Esophagus squamous epithelium (tissue), 5 donors: ENCODE results near the gene ACTL9. TPM values are rescaled to one million over a fixed set of nuclear protein-coding genes. Genes with fewer than 3 reads are reported as not detected.
"Not testable (repeated sequence)": the region's sequence is repeated elsewhere in the genome, so short reads cannot be mapped to it uniquely, and the experiment has no call there.

ENCODE experiments used
- DNase-seq: peaks from one replicate; lab custom pipeline; 2025; lab: John Stamatoyannopoulos, UW
- H3K27ac ChIP-seq, 4 donors: fragments of 200-600 bp; sonication (generic); one replicate each; pipeline ENCODE4 v1.5.1; 2016 to 2019; ENCODE audit warnings: mild to moderate bottlenecking in 1 of 4
- H3K27me3 ChIP-seq, 4 donors: fragments of 200-600 bp; sonication (generic); 1 replicate in 3 of 4; 2 replicates in 1 of 4; pipeline versions ENCODE4 v1.5.1 to v1.6.0; 2017 to 2021; ENCODE audit warnings: antibody characterized with exemption in 1 of 4
- H3K36me3 ChIP-seq, 3 donors: fragments of 200-600 bp; sonication (generic); one replicate each; pipeline ENCODE4 v1.5.1; 2016 to 2019
- H3K4me1 ChIP-seq, 3 donors: fragments of 200-600 bp; sonication (generic); one replicate each; pipeline ENCODE4 v1.5.1; 2017 to 2019
- H3K4me3 ChIP-seq, 4 donors: fragments of 200-600 bp; sonication (generic); 1 replicate in 3 of 4; 2 replicates in 1 of 4; pipeline ENCODE4 v1.5.1; 2016 to 2019; ENCODE audit warnings: mild to moderate bottlenecking in 2 of 4, moderate library complexity in 1 of 4
- H3K9me3 ChIP-seq, 3 donors: fragments of 200-600 bp; sonication (generic); one replicate each; pipeline ENCODE4 v1.5.1; 2016 to 2019
- CTCF ChIP-seq, 6 experiments: fragments of 450-650 bp in 4 of 6; fragments of 200-600 bp in 2 of 6; sonication (generic) in 2 of 6; IDR thresholded peaks; one replicate each; pipeline ENCODE4 v1.5.1; 2016 to 2019; ENCODE audit warnings: antibody characterized with exemption in 6 of 6, mild to moderate bottlenecking in 4 of 6, moderate library complexity in 4 of 6
- POLR2A ChIP-seq, 4 donors: fragments of 450-650 bp; IDR thresholded peaks; one replicate each; pipeline ENCODE4 v1.6.1; 2017; ENCODE audit warnings: antibody characterized with exemption in 4 of 4, mild to moderate bottlenecking in 4 of 4, moderate library complexity in 3 of 4
- WGBS, 2 donors: methylation state at CpG; one replicate each; pipeline ENCODE4 v1.1.5; 2018; 5-methylcytosine and 5-hydroxymethylcytosine counted together
- intact Hi-C: fragments of 100-400 bp; cut with DNase I; formaldehyde crosslinking; loops from one replicate; pipeline ENCODE4 v1.15.0; 2022
- total RNA-seq, 4 donors: library from RNA; depleted of rRNA; stranded (reverse); fragments of >200 nt; gene quantifications; one replicate each; pipeline ENCODE4 v1.1.0, GENCODE V29; 2016
- donor health status: DM: yes; HTN: yes; CAD: no.

Gene ACTL9
- total RNA-seq, 4 donors from 2014 or later: not detected

- H3K4me1 ChIP-seq: no peaks in the 10 kb centered on the region
- no peak for DNase-seq
- H3K27me3 ChIP-seq: peaks cover 0 to 21% (median 0%) of the 10 kb centered on the region in 4 donors
- no peak overlapping the region for H3K4me3 ChIP-seq
- TF ChIP-seq CTCF (IDR thresholded peaks at IDR 0.05) (no peak), POLR2A (IDR thresholded peaks at IDR 0.05) (no peak)
- no peaks in the 10 kb centered on the region for H3K36me3 ChIP-seq
- H3K27ac ChIP-seq: no peak overlapping the region
- intact Hi-C loops: no loop called here
- 39 to 57% methylated on average over 2 of the region's 2 CpGs for WGBS, 2 donors
- peaks cover 0 to 9% (median 0%) of the 10 kb centered on the region in 3 donors for H3K9me3 ChIP-seq
These were observed 23.4 kb upstream of the ACTL9 start for GRCh38 chr19:8722032-8722431.

DNA sequence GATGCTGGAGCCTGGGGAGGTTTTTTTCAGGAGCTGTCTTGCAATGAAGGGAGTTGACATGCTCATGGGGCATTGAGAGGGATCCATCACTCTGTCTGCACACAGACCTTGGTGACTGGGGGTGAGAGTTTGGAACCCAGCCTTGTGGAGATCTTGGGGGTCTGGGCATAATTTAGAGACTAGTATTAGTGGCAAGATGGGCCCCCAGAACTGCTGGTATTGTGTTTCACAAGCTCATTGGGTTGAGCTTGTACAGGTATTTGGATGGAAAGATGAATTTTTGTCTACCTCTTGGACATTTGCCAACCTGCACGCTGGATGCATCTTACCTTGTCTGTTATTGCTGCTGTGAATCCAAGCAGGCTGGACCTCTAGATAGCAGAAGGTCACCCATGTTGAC is 22.7 kb upstream of the ACTL9 start, which contains the start of gene OR2Z1:
Gene OR2Z1 (plus strand): TSS at position 301 of the 400 bp plus-strand sequence. CDS start 9,395 bp downstream, outside the sequence.
- H3K4me1 ChIP-seq: no peaks in the 10 kb centered on the region
- WGBS, 2 donors: 50% methylated on average over 1 of the region's 1 CpG; no CpG with 5 or more reads in 1 of the 2 donors
- DNase-seq: no peak
- intact Hi-C loops: no loop called here
- H3K4me3 ChIP-seq: no peak within 1 kb of the TSS
- H3K27ac ChIP-seq: no peak within 1 kb of the TSS
- no peaks in the 10 kb centered on the region for H3K36me3 ChIP-seq
- peaks cover 0 to 21% (median 0%) of the 10 kb centered on the region in 4 donors for H3K27me3 ChIP-seq
- TF ChIP-seq CTCF (IDR thresholded peaks at IDR 0.05) (no peak), POLR2A (IDR thresholded peaks at IDR 0.05) (no peak)
- H3K9me3 ChIP-seq: peaks cover 0 to 9% (median 0%) of the 10 kb centered on the region in 3 donors

- DNase-seq, H3K4me1 ChIP-seq, H3K4me3 ChIP-seq, H3K27me3 ChIP-seq, H3K9me3 ChIP-seq, H3K36me3 ChIP-seq, intact Hi-C loops, H3K27ac ChIP-seq: not testable (repeated sequence)
- WGBS, 2 donors: 75 to 84% methylated on average over 7 of the region's 7 CpGs
These were observed 11.7 kb upstream of the ACTL9 start for GRCh38 chr19:8710337-8710736.

DNA sequence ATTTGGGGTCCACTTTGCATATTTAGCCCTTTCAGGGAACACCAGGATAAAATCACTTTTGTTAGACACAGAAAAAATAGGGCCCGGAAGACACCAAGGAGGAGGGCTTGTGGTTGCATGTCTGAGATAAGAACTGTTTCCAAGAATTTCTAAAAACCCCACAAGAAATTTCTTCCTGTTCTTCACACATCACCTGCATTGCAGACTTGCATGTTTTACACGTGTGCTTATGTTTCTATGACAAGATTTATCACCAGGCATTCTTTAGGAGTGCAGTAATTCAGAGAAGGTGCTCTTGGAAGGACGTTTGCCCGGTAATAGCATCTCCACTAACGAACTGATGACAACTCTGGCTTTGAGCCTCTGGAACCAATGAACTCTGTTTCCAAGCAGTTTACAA is 7.1 kb upstream of the ACTL9 start:
- no peak for DNase-seq
- H3K4me3 ChIP-seq: no peak overlapping the region
- H3K9me3 ChIP-seq: no peaks in the 10 kb centered on the region
- no peaks in the 10 kb centered on the region for H3K36me3 ChIP-seq
- H3K27ac ChIP-seq: no peak overlapping the region
- H3K27me3 ChIP-seq: peaks cover 0 to 3% (median 0%) of the 10 kb centered on the region in 4 donors
- no peaks in the 10 kb centered on the region for H3K4me1 ChIP-seq
- intact Hi-C loops: no loop called here
- 7 to 18% methylated on average over 5 of the region's 5 CpGs for WGBS, 2 donors
- TF ChIP-seq POLR2A (IDR thresholded peaks at IDR 0.05) (no peak), CTCF (IDR thresholded peaks at IDR 0.05) (no peak)

GRCh38 chr19:8705304-8705703 is 6.7 kb upstream of the ACTL9 start:
- intact Hi-C loops, H3K9me3 ChIP-seq, H3K36me3 ChIP-seq, H3K27ac ChIP-seq, H3K27me3 ChIP-seq, DNase-seq, H3K4me1 ChIP-seq, H3K4me3 ChIP-seq: not testable (repeated sequence)
- WGBS, 2 donors: 27 to 55% methylated on average over 3 of the region's 3 CpGs

- peaks cover 0 to 19% (median 0%) of the 10 kb centered on the region in 4 donors for H3K27me3 ChIP-seq
- H3K36me3 ChIP-seq: no peaks in the 10 kb centered on the region
- no peak overlapping the region for H3K4me3 ChIP-seq
- WGBS, 2 donors: 54 to 55% methylated on average over 7 of the region's 7 CpGs
- intact Hi-C loops: no loop called here
- H3K4me1 ChIP-seq: no peaks in the 10 kb centered on the region
- H3K27ac ChIP-seq: no peak overlapping the region
- TF ChIP-seq CTCF (IDR thresholded peaks at IDR 0.05): no peak
- TF ChIP-seq POLR2A (IDR thresholded peaks at IDR 0.05): no peak
- no peak for DNase-seq
- no peaks in the 10 kb centered on the region for H3K9me3 ChIP-seq
These were observed 4.6 kb upstream of the ACTL9 start for GRCh38 chr19:8703223-8703622.
